Measurements from ENCODE around the gene CDK2AP2. TPM values are rescaled to one million over a fixed set of nuclear protein-coding genes. Genes with fewer than 3 reads are reported as not detected.

The CDK2AP2 gene
- total and polyA plus RNA-seq, 2 of the 8 experiments (the other 6 are each of a cell fraction or from before 2014, with no cell fraction given): 49.6 to 65.1 TPM

GRCh38 chr11:67494371-67495233 is 13.4 kb downstream of the CDK2AP2 start (continued):
- TF ChIP-seq, protein P1, sequence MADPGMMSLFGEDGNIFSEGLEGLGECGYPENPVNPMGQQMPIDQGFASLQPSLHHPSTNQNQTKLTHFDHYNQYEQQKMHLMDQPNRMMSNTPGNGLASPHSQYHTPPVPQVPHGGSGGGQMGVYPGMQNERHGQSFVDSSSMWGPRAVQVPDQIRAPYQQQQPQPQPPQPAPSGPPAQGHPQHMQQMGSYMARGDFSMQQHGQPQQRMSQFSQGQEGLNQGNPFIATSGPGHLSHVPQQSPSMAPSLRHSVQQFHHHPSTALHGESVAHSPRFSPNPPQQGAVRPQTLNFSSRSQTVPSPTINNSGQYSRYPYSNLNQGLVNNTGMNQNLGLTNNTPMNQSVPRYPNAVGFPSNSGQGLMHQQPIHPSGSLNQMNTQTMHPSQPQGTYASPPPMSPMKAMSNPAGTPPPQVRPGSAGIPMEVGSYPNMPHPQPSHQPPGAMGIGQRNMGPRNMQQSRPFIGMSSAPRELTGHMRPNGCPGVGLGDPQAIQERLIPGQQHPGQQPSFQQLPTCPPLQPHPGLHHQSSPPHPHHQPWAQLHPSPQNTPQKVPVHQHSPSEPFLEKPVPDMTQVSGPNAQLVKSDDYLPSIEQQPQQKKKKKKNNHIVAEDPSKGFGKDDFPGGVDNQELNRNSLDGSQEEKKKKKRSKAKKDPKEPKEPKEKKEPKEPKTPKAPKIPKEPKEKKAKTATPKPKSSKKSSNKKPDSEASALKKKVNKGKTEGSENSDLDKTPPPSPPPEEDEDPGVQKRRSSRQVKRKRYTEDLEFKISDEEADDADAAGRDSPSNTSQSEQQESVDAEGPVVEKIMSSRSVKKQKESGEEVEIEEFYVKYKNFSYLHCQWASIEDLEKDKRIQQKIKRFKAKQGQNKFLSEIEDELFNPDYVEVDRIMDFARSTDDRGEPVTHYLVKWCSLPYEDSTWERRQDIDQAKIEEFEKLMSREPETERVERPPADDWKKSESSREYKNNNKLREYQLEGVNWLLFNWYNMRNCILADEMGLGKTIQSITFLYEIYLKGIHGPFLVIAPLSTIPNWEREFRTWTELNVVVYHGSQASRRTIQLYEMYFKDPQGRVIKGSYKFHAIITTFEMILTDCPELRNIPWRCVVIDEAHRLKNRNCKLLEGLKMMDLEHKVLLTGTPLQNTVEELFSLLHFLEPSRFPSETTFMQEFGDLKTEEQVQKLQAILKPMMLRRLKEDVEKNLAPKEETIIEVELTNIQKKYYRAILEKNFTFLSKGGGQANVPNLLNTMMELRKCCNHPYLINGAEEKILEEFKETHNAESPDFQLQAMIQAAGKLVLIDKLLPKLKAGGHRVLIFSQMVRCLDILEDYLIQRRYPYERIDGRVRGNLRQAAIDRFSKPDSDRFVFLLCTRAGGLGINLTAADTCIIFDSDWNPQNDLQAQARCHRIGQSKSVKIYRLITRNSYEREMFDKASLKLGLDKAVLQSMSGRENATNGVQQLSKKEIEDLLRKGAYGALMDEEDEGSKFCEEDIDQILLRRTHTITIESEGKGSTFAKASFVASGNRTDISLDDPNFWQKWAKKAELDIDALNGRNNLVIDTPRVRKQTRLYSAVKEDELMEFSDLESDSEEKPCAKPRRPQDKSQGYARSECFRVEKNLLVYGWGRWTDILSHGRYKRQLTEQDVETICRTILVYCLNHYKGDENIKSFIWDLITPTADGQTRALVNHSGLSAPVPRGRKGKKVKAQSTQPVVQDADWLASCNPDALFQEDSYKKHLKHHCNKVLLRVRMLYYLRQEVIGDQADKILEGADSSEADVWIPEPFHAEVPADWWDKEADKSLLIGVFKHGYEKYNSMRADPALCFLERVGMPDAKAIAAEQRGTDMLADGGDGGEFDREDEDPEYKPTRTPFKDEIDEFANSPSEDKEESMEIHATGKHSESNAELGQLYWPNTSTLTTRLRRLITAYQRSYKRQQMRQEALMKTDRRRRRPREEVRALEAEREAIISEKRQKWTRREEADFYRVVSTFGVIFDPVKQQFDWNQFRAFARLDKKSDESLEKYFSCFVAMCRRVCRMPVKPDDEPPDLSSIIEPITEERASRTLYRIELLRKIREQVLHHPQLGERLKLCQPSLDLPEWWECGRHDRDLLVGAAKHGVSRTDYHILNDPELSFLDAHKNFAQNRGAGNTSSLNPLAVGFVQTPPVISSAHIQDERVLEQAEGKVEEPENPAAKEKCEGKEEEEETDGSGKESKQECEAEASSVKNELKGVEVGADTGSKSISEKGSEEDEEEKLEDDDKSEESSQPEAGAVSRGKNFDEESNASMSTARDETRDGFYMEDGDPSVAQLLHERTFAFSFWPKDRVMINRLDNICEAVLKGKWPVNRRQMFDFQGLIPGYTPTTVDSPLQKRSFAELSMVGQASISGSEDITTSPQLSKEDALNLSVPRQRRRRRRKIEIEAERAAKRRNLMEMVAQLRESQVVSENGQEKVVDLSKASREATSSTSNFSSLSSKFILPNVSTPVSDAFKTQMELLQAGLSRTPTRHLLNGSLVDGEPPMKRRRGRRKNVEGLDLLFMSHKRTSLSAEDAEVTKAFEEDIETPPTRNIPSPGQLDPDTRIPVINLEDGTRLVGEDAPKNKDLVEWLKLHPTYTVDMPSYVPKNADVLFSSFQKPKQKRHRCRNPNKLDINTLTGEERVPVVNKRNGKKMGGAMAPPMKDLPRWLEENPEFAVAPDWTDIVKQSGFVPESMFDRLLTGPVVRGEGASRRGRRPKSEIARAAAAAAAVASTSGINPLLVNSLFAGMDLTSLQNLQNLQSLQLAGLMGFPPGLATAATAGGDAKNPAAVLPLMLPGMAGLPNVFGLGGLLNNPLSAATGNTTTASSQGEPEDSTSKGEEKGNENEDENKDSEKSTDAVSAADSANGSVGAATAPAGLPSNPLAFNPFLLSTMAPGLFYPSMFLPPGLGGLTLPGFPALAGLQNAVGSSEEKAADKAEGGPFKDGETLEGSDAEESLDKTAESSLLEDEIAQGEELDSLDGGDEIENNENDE (IDR thresholded peaks at IDR 0.05; ENCODE audit: insufficient replicate concordance, low read length): no peak
- TF ChIP-seq RBBP5 (IDR thresholded peaks at IDR 0.05; ENCODE audit: borderline replicate concordance, low read depth, low read length) (no peak), CBX8 (IDR thresholded peaks at IDR 0.05; ENCODE audit: borderline replicate concordance, low read depth, low read length) (no peak), CHD1 (IDR thresholded peaks at IDR 0.05; ENCODE audit: low read depth, low read length) (no peak), SP2 (IDR thresholded peaks at IDR 0.05; ENCODE audit: low read length) (no peak), KDM4A (IDR thresholded peaks at IDR 0.05; ENCODE audit: low read depth, low read length, severe bottlenecking) (no peak), RXRA (IDR thresholded peaks at IDR 0.05; ENCODE audit: insufficient read depth, low read depth, low read length) (no peak)
